CD4-positive, alpha-beta T cell (primary cell): ENCODE results near the gene MTUS2. TPM values are rescaled to one million over a fixed set of nuclear protein-coding genes. Genes with fewer than 3 reads are reported as not detected.

Source experiments
- ATAC-seq: fragments of 200-7000 bp; cut with Tn5 transposase; one replicate; pipeline ENCODE4 v1.10.0; 2022; ENCODE audit warnings: mild to moderate bottlenecking; ENCODE audit not compliant: poor library complexity
- CTCF ChIA-PET: fragments of 350-600 bp; sonication (Branson Sonifier 250); formaldehyde crosslinking; loops from one replicate; lab custom pipeline; 2021; ENCODE audit warnings: antibody characterized with exemption, inconsistent platforms; lab: Charles Lee
- POLR2A ChIA-PET: fragments of 350-600 bp; sonication (Branson Sonifier 250); formaldehyde crosslinking; loops from one replicate; lab custom pipeline; 2021; ENCODE audit warnings: antibody characterized with exemption, inconsistent platforms; lab: Charles Lee
- DNase-seq, 14 experiments: peaks; one replicate each; pipeline ENCODE4 v3.0.0-alpha.2; 2013 to 2020; ENCODE audit warnings: mixed read lengths in 2 of 14
- H3K27ac ChIP-seq, 2 donors: one replicate each; pipeline versions ENCODE4 v1.5.1 to v1.7.0; 2013; ENCODE audit warnings: low read length in 2 of 2, low read depth in 1 of 2, mild to moderate bottlenecking in 1 of 2
- H3K27me3 ChIP-seq, 2 experiments: 1 replicate in 1 of 2; 2 replicates in 1 of 2; pipeline versions ENCODE4 v1.6.1 to v1.7.0; 2013; ENCODE audit warnings: low read length in 2 of 2, control low read depth in 1 of 2, mild to moderate bottlenecking in 1 of 2, moderate library complexity in 1 of 2; ENCODE audit not compliant: insufficient read depth in 2 of 2, control insufficient read depth in 1 of 2
- H3K36me3 ChIP-seq: one replicate; pipeline ENCODE4 v1.6.1; 2013; ENCODE audit warnings: low read length, control low read depth; ENCODE audit not compliant: insufficient read depth
- H3K4me1 ChIP-seq: one replicate; pipeline ENCODE4 v1.6.1; 2013; ENCODE audit warnings: low read length, control low read depth; ENCODE audit not compliant: insufficient read depth
- H3K4me3 ChIP-seq: one replicate; pipeline ENCODE4 v1.5.1; 2013; ENCODE audit warnings: mild to moderate bottlenecking, low read length, moderate library complexity
- H3K9me3 ChIP-seq, 2 experiments: 1 replicate in 1 of 2; 2 replicates in 1 of 2; pipeline versions ENCODE4 v1.6.1 to v1.7.0; 2013; ENCODE audit warnings: low read length in 2 of 2, mild to moderate bottlenecking in 2 of 2, control low read depth in 1 of 2, moderate library complexity in 1 of 2; ENCODE audit not compliant: control insufficient read depth in 1 of 2, insufficient read depth in 1 of 2
- H3K27ac Mint-ChIP-seq: one replicate; pipeline ENCODE4 v1.8.0; 2020; ENCODE audit warnings: mixed read lengths
- H3K27me3 Mint-ChIP-seq: one replicate; pipeline ENCODE4 v1.8.0; 2021; ENCODE audit warnings: mixed read lengths
- H3K36me3 Mint-ChIP-seq: one replicate; pipeline ENCODE4 v1.8.0; 2021; ENCODE audit warnings: low read depth, mixed read lengths
- H3K4me1 Mint-ChIP-seq: one replicate; pipeline ENCODE4 v1.8.0; 2021; ENCODE audit warnings: low read depth, mixed read lengths
- H3K4me3 Mint-ChIP-seq: one replicate; pipeline ENCODE4 v1.8.0; 2020; ENCODE audit warnings: mild to moderate bottlenecking, mixed read lengths
- H3K9me3 Mint-ChIP-seq: one replicate; pipeline ENCODE4 v1.8.0; 2020; ENCODE audit warnings: mixed read lengths
- CTCF ChIP-seq: fragments of 200-600 bp; IDR thresholded peaks from one replicate; pipeline ENCODE4 v1.8.0; 2022; ENCODE audit warnings: antibody characterized with exemption, mild to moderate bottlenecking
- intact Hi-C, 2 experiments: fragments of 100-400 bp; cut with DNase I in 1 of 2; cut with micrococcal nuclease in 1 of 2; formaldehyde crosslinking; loops; one replicate each; pipeline versions ENCODE4 v1.15.1 to v1.9.0; 2023 to 2025; cut with DNase I, micrococcal nuclease
- total RNA-seq, 174 experiments: library from RNA in 2 of 174; stranded (reverse) in 2 of 174; gene quantifications; one replicate each; pipeline ENCODE4 v1.2.3 and lab custom pipeline; 2021 to 2026

The MTUS2 gene
- total RNA-seq, 2 experiments from 2014 or later = 0.38 to 0.81 TPM

GRCh38 chr13:29382021-29382420 is 561.9 kb downstream of the MTUS2 start:
- no peaks in the 10 kb centered on the region for H3K4me1 Mint-ChIP-seq

GRCh38 chr13:29383476-29383875 is 563.3 kb downstream of the MTUS2 start:
- CTCF ChIA-PET = no interaction called here
- Mint-ChIP-seq H3K9me3 (peaks cover 3% of the 10 kb centered on the region), H3K27ac (no peak overlapping the region), H3K36me3 (no peaks in the 10 kb centered on the region), H3K4me1 (no peaks in the 10 kb centered on the region), H3K4me3 (no peak overlapping the region), H3K27me3 (no peaks in the 10 kb centered on the region)
- no peak for ATAC-seq
- POLR2A ChIA-PET = no interaction called here
- no peak overlapping the region for H3K27ac ChIP-seq
- H3K4me3 ChIP-seq = no peak overlapping the region
- no peak for DNase-seq
- TF ChIP-seq CTCF = no peak
- H3K36me3 ChIP-seq = no peaks in the 10 kb centered on the region
- H3K27me3 ChIP-seq = no peaks in the 10 kb centered on the region
- peaks cover 0 to 4% of the 10 kb centered on the region in 2 experiments for H3K9me3 ChIP-seq
- no peaks in the 10 kb centered on the region for H3K4me1 ChIP-seq
- intact Hi-C loops = no loop called here

More at GRCh38 chr13:29382021-29382420, 561.9 kb downstream of the MTUS2 start:
- Mint-ChIP-seq H3K27ac (no peak overlapping the region), H3K27me3 (peaks cover under 1% of the 10 kb centered on the region), H3K4me3 (no peak overlapping the region), H3K9me3 (peaks cover 3% of the 10 kb centered on the region), H3K36me3 (no peaks in the 10 kb centered on the region)
- Histone ChIP-seq H3K4me3 (no peak overlapping the region), H3K36me3 (no peaks in the 10 kb centered on the region), H3K4me1 (no peaks in the 10 kb centered on the region), H3K9me3 (peaks cover 0 to 7% of the 10 kb centered on the region in 2 experiments), H3K27ac (no peak overlapping the region), H3K27me3 (no peaks in the 10 kb centered on the region)
- ChIA-PET CTCF (no interaction called here), POLR2A (no interaction called here)
- DNase-seq = no peak
- no peak for ATAC-seq
- TF ChIP-seq CTCF = no peak
- intact Hi-C loops = no loop called here

- no peak overlapping the region for H3K4me3 Mint-ChIP-seq
- H3K27me3 Mint-ChIP-seq = no peaks in the 10 kb centered on the region
- no peak overlapping the region for H3K27ac ChIP-seq
- ATAC-seq = no peak
- H3K4me1 Mint-ChIP-seq = no peaks in the 10 kb centered on the region
- no peak for TF ChIP-seq CTCF
- no peaks in the 10 kb centered on the region for H3K36me3 ChIP-seq
- CTCF ChIA-PET = no interaction called here
- H3K9me3 Mint-ChIP-seq = no peaks in the 10 kb centered on the region
- H3K27ac Mint-ChIP-seq = no peak overlapping the region
- DNase-seq = no peak
- H3K4me1 ChIP-seq = no peaks in the 10 kb centered on the region
- POLR2A ChIA-PET = no interaction called here
- intact Hi-C loops = no loop called here
- H3K4me3 ChIP-seq = no peak overlapping the region
- H3K36me3 Mint-ChIP-seq = no peaks in the 10 kb centered on the region
- H3K27me3 ChIP-seq = no peaks in the 10 kb centered on the region
- no peaks in the 10 kb centered on the region for H3K9me3 ChIP-seq
Measured at GRCh38 chr13:29384466-29384865, 564.3 kb downstream of the MTUS2 start.
